Fibroblast of lung (primary cell): ENCODE results near the gene RPS24. TPM values are rescaled to one million over a fixed set of nuclear protein-coding genes. Genes with fewer than 3 reads are reported as not detected.
A peak's percentile ranks its signal among the peaks of the same experiment; 100 is the strongest.

Source experiments
- DNase-seq, 2 donors: peaks; one replicate each; pipeline versions ENCODE4 v3.0.0 to v3.0.0-alpha.2; 2010; ENCODE audit warnings: low read depth in 2 of 2
- H2AFZ ChIP-seq: 2 replicates; pipeline ENCODE4 v1.5.1; 2012; ENCODE audit warnings: low read length, control low read depth, inconsistent platforms
- H3K27ac ChIP-seq: 2 replicates; pipeline ENCODE4 v1.5.1; 2011; ENCODE audit warnings: low read length, control low read depth; ENCODE audit not compliant: insufficient read depth
- H3K27me3 ChIP-seq: 2 replicates; pipeline ENCODE4 v1.5.1; 2011; ENCODE audit warnings: mild to moderate bottlenecking, low read length; ENCODE audit not compliant: control insufficient read depth, insufficient read depth
- H3K36me3 ChIP-seq: 2 replicates; pipeline ENCODE4 v1.5.1; 2011; ENCODE audit warnings: low read length; ENCODE audit not compliant: control insufficient read depth, insufficient read depth
- H3K4me1 ChIP-seq: 2 replicates; pipeline ENCODE4 v1.5.1; 2011; ENCODE audit warnings: low read length; ENCODE audit not compliant: control insufficient read depth, insufficient read depth; ENCODE audit errors: extremely low read depth
- H3K4me2 ChIP-seq: 2 replicates; pipeline ENCODE4 v1.5.1; 2011; ENCODE audit warnings: low read length, control low read depth; ENCODE audit not compliant: insufficient read depth; ENCODE audit errors: extremely low read depth
- H3K4me3 ChIP-seq, 4 experiments: fragments of 200-600 bp in 1 of 4; sonication (generic) in 1 of 4; replicated peaks in 1 of 4; 2 replicates each; pipeline ENCODE4 v1.5.1; 2011 to 2016; ENCODE audit warnings: low read length in 4 of 4, low read depth in 3 of 4, mild to moderate bottlenecking in 3 of 4, control low read depth in 2 of 4, inconsistent platforms in 1 of 4, mixed read lengths in 1 of 4; ENCODE audit not compliant: insufficient read depth in 1 of 4; ENCODE audit errors: control extremely low read depth in 1 of 4
- H3K79me2 ChIP-seq: 2 replicates; pipeline ENCODE4 v1.5.1; 2012; ENCODE audit warnings: mild to moderate bottlenecking, low read length, inconsistent platforms; ENCODE audit not compliant: control insufficient read depth, insufficient read depth
- H3K9ac ChIP-seq: 2 replicates; pipeline ENCODE4 v1.5.1; 2011; ENCODE audit warnings: mild to moderate bottlenecking, low read length, control low read depth; ENCODE audit not compliant: insufficient read depth
- H3K9me3 ChIP-seq: 2 replicates; pipeline ENCODE4 v1.5.1; 2012; ENCODE audit warnings: low read depth, low read length; ENCODE audit not compliant: control insufficient read depth, insufficient read depth
- H4K20me1 ChIP-seq: 2 replicates; pipeline ENCODE4 v1.5.1; 2011; ENCODE audit warnings: low read length; ENCODE audit not compliant: control insufficient read depth, insufficient read depth; ENCODE audit errors: extremely low read depth
- CTCF ChIP-seq, 2 donors: IDR thresholded peaks in 1 of 2; conservative IDR thresholded peaks in 1 of 2; 1 replicate in 1 of 2; 2 replicates in 1 of 2; pipeline ENCODE4 v1.5.1; 2011 to 2012; ENCODE audit warnings: low read length in 2 of 2, control low read depth in 1 of 2, inconsistent platforms in 1 of 2, low read depth in 1 of 2, mild to moderate bottlenecking in 1 of 2
- EZH2 ChIP-seq: IDR thresholded peaks from 2 replicates; pipeline ENCODE4 v1.5.1; 2012; ENCODE audit warnings: low read length, control low read depth, mild to moderate bottlenecking; ENCODE audit errors: missing control alignments
- polyA plus RNA-seq, 2 donors: library from polyadenylated mRNA; depleted of rRNA in 1 of 2; stranded (reverse) in 1 of 2; unstranded in 1 of 2; fragments of >200 nt; gene quantifications; 2 replicates each; pipeline ENCODE4 v1.2.1, GENCODE V29; 2011 to 2012; ENCODE audit warnings: missing spikeins in 1 of 2
- total RNA-seq: library from RNA; depleted of rRNA; stranded (reverse); fragments of >200 nt; gene quantifications from 2 replicates; pipeline ENCODE4 v1.2.1, GENCODE V29; 2014

Gene RPS24
- total and polyA plus RNA-seq, 2 donors (not counting 1 experiment from before 2014, with no cell fraction given), result 1,917 to 4,192 TPM

- H3K27ac ChIP-seq, result no peak overlapping the region
- no peak overlapping the region for H3K9ac ChIP-seq
- H3K4me1 ChIP-seq, result peaks cover 14% of the 10 kb centered on the region
- no peak overlapping the region for H3K4me3 ChIP-seq
- no peaks in the 10 kb centered on the region for H4K20me1 ChIP-seq
- H3K4me2 ChIP-seq, result no peak overlapping the region
- H2AFZ ChIP-seq, result no peak overlapping the region
- H3K27me3 ChIP-seq, result no peaks in the 10 kb centered on the region
- DNase-seq, result no peak
- no peaks in the 10 kb centered on the region for H3K36me3 ChIP-seq
- H3K79me2 ChIP-seq, result no peaks in the 10 kb centered on the region
- no peaks in the 10 kb centered on the region for H3K9me3 ChIP-seq
- TF ChIP-seq CTCF (conservative IDR thresholded peaks at IDR 0.05 in 1 of 2, IDR thresholded peaks at IDR 0.05 in 1 of 2; ENCODE audit: low read depth in 1 of 2, low read length in 2 of 2) (no peak), EZH2 (no peak)
Observed at GRCh38 chr10:78049851-78050250, 16.2 kb downstream of the RPS24 start.

- TF ChIP-seq CTCF (conservative IDR thresholded peaks at IDR 0.05 in 1 of 2, IDR thresholded peaks at IDR 0.05 in 1 of 2; ENCODE audit: low read depth in 1 of 2, low read length in 2 of 2), result no peak
- no peak for TF ChIP-seq EZH2
- Histone ChIP-seq H3K27me3 (no peaks in the 10 kb centered on the region), H3K36me3 (no peaks in the 10 kb centered on the region), H3K9me3 (no peaks in the 10 kb centered on the region), H3K9ac (no peak overlapping the region), H3K4me1 (peaks cover 9% of the 10 kb centered on the region), H4K20me1 (no peaks in the 10 kb centered on the region), H2AFZ (no peak overlapping the region), H3K4me3 (no peak overlapping the region), H3K27ac (peak overlapping the region; percentile 56), H3K4me2 (peak overlapping the region; percentile 17), H3K79me2 (no peaks in the 10 kb centered on the region)
- DNase-seq, result peak; percentile 67 to 80
Observed at GRCh38 chr10:78053211-78053868, 19.7 kb downstream of the RPS24 start.

GRCh38 chr10:78058562-78058961 is 24.9 kb downstream of the RPS24 start:
- Histone ChIP-seq H3K4me3 (no peak overlapping the region), H3K36me3 (no peaks in the 10 kb centered on the region), H3K79me2 (no peaks in the 10 kb centered on the region), H3K9me3 (no peaks in the 10 kb centered on the region), H2AFZ (no peak overlapping the region), H3K4me1 (peaks cover 4% of the 10 kb centered on the region), H3K27me3 (no peaks in the 10 kb centered on the region), H3K27ac (no peak overlapping the region), H3K9ac (no peak overlapping the region), H3K4me2 (no peak overlapping the region), H4K20me1 (no peaks in the 10 kb centered on the region)
- no peak for DNase-seq
- TF ChIP-seq CTCF (conservative IDR thresholded peaks at IDR 0.05 in 1 of 2, IDR thresholded peaks at IDR 0.05 in 1 of 2; ENCODE audit: low read depth in 1 of 2, low read length in 2 of 2) (no peak), EZH2 (no peak)
